Panc1 (cell line): ENCODE results near the gene KRTDAP.

Experiments
- CTCF ChIP-seq: fragments of 450-650 bp; IDR thresholded peaks from 2 replicates; pipeline ENCODE4 v1.5.1; 2017; ENCODE audit warnings: mild to moderate bottlenecking
- POLR2AphosphoS5 ChIP-seq: IDR thresholded peaks from 2 replicates; pipeline ENCODE4 v1.6.1; 2012; ENCODE audit warnings: mild to moderate bottlenecking, low read depth, low read length, moderate library complexity
- REST ChIP-seq, 2 experiments: IDR thresholded peaks; 2 replicates each; pipeline ENCODE4 v1.6.1; 2011 to 2012; ENCODE audit warnings: low read depth in 2 of 2, control low read depth in 1 of 2, low read length in 1 of 2, mild to moderate bottlenecking in 1 of 2, moderate library complexity in 1 of 2; ENCODE audit not compliant: insufficient read depth in 1 of 2

GRCh38 chr19:35518313-35518712 lies 28.0 kb upstream of the KRTDAP start:
- TF ChIP-seq CTCF: no peak
- no peak for TF ChIP-seq POLR2AphosphoS5
- no peak for TF ChIP-seq REST (IDR thresholded peaks at IDR 0.05; ENCODE audit: insufficient read depth in 1 of 2, low read depth in 2 of 2, low read length in 1 of 2)
